ENCODE data around the gene OCIAD1.
A peak's percentile ranks its signal among the peaks of the same experiment; 100 is the strongest.
"Not testable (repeated sequence)": the region's sequence is repeated elsewhere in the genome, so short reads cannot be mapped to it uniquely, and the experiment has no call there.

The OCIAD1 gene

GRCh38 chr4:48844843-48845242 is 14.0 kb downstream of the OCIAD1 start:
- POLR2A ChIA-PET: no interaction called here

GRCh38 chr4:48848799-48849198 is 17.9 kb downstream of the OCIAD1 start:
- DNase-seq; H3K9me3 ChIP-seq (ENCODE audit: control extremely low read depth in 1 of 5, control insufficient read depth in 4 of 5, insufficient read depth in 2 of 5, low read depth in 1 of 5, low read length in 4 of 5); H3K27ac ChIP-seq (ENCODE audit: insufficient read depth in 1 of 2, low read depth in 1 of 2, low read length in 2 of 2, poor library complexity in 1 of 2, severe bottlenecking in 2 of 2); CTCF ChIA-PET; H3K27me3 ChIP-seq (replicated peaks in 2 of 5; ENCODE audit: control insufficient read depth in 4 of 5, insufficient read depth in 5 of 5, low read length in 4 of 5); POLR2A ChIA-PET; H3K4me1 ChIP-seq (ENCODE audit: control extremely low read depth in 1 of 4, control insufficient read depth in 4 of 4, insufficient read depth in 4 of 4, low read length in 3 of 4); H3K4me3 ChIP-seq (ENCODE audit: control insufficient read depth in 1 of 7, extremely low read depth in 1 of 7, insufficient read depth in 4 of 7, low read depth in 2 of 7, low read length in 6 of 7): not testable (repeated sequence)
- WGBS (ENCODE audit: insufficient coverage): no CpG with 5 or more reads among the region's 6 CpGs
- H3K36me3 ChIP-seq (ENCODE audit: control insufficient read depth in 4 of 4, insufficient read depth in 4 of 4, low read length in 3 of 4): peaks cover 17 to 71% (median 33%) of the 10 kb centered on the region in 4 experiments

More at GRCh38 chr4:48844843-48845242, 14.0 kb downstream of the OCIAD1 start:
- DNase-seq: no peak
- 89% methylated on average over 1 of the region's 2 CpGs for WGBS (ENCODE audit: insufficient coverage)
- Histone ChIP-seq H3K27ac (ENCODE audit: insufficient read depth in 1 of 2, low read depth in 1 of 2, low read length in 2 of 2, poor library complexity in 1 of 2, severe bottlenecking in 2 of 2) (no peak overlapping the region), H3K27me3 (replicated peaks in 2 of 5; ENCODE audit: control insufficient read depth in 4 of 5, insufficient read depth in 5 of 5, low read length in 4 of 5) (no peaks in the 10 kb centered on the region), H3K9me3 (ENCODE audit: control extremely low read depth in 1 of 5, control insufficient read depth in 4 of 5, insufficient read depth in 2 of 5, low read depth in 1 of 5, low read length in 4 of 5) (no peaks in the 10 kb centered on the region), H3K4me1 (ENCODE audit: control extremely low read depth in 1 of 4, control insufficient read depth in 4 of 4, insufficient read depth in 4 of 4, low read length in 3 of 4) (no peaks in the 10 kb centered on the region), H3K36me3 (ENCODE audit: control insufficient read depth in 4 of 4, insufficient read depth in 4 of 4, low read length in 3 of 4) (peaks cover 21 to 73% (median 42%) of the 10 kb centered on the region in 4 experiments), H3K4me3 (ENCODE audit: control insufficient read depth in 1 of 7, extremely low read depth in 1 of 7, insufficient read depth in 4 of 7, low read depth in 2 of 7, low read length in 6 of 7) (no peak overlapping the region)
- CTCF ChIA-PET: no interaction called here

- WGBS (ENCODE audit: insufficient coverage): no CpG with 5 or more reads among the region's 1 CpG
Measured at GRCh38 chr4:48851651-48852050, 20.8 kb downstream of the OCIAD1 start.

GRCh38 chr4:48853604-48854394 is 22.9 kb downstream of the OCIAD1 start:
- Histone ChIP-seq H3K36me3 (ENCODE audit: control insufficient read depth in 4 of 4, insufficient read depth in 4 of 4, low read length in 3 of 4) (peaks cover 10 to 46% (median 28%) of the 10 kb centered on the region in 4 experiments), H3K4me3 (ENCODE audit: control insufficient read depth in 1 of 7, extremely low read depth in 1 of 7, insufficient read depth in 4 of 7, low read depth in 2 of 7, low read length in 6 of 7) (no peak overlapping the region), H3K9me3 (ENCODE audit: control extremely low read depth in 1 of 5, control insufficient read depth in 4 of 5, insufficient read depth in 2 of 5, low read depth in 1 of 5, low read length in 4 of 5) (no peaks in the 10 kb centered on the region), H3K4me1 (ENCODE audit: control extremely low read depth in 1 of 4, control insufficient read depth in 4 of 4, insufficient read depth in 4 of 4, low read length in 3 of 4) (peaks cover 0 to 7% (median 0%) of the 10 kb centered on the region in 4 experiments), H3K27ac (ENCODE audit: insufficient read depth in 1 of 2, low read depth in 1 of 2, low read length in 2 of 2, poor library complexity in 1 of 2, severe bottlenecking in 2 of 2) (no peak overlapping the region), H3K27me3 (replicated peaks in 2 of 5; ENCODE audit: control insufficient read depth in 4 of 5, insufficient read depth in 5 of 5, low read length in 4 of 5) (no peaks in the 10 kb centered on the region)
- DNase-seq: peak; percentile 39 to 74 (median 57)
- ChIA-PET CTCF (no interaction called here), POLR2A (no interaction called here)
- WGBS (ENCODE audit: insufficient coverage): 100% methylated on average over 2 of the region's 4 CpGs

More at GRCh38 chr4:48851651-48852050, 20.8 kb downstream of the OCIAD1 start:
- CTCF ChIA-PET: no interaction called here
- Histone ChIP-seq H3K9me3 (ENCODE audit: control extremely low read depth in 1 of 5, control insufficient read depth in 4 of 5, insufficient read depth in 2 of 5, low read depth in 1 of 5, low read length in 4 of 5) (no peaks in the 10 kb centered on the region), H3K4me3 (ENCODE audit: control insufficient read depth in 1 of 7, extremely low read depth in 1 of 7, insufficient read depth in 4 of 7, low read depth in 2 of 7, low read length in 6 of 7) (no peak overlapping the region), H3K36me3 (ENCODE audit: control insufficient read depth in 4 of 4, insufficient read depth in 4 of 4, low read length in 3 of 4) (peaks cover 9 to 48% (median 24%) of the 10 kb centered on the region in 4 experiments), H3K27me3 (replicated peaks in 2 of 5; ENCODE audit: control insufficient read depth in 4 of 5, insufficient read depth in 5 of 5, low read length in 4 of 5) (no peaks in the 10 kb centered on the region), H3K27ac (ENCODE audit: insufficient read depth in 1 of 2, low read depth in 1 of 2, low read length in 2 of 2, poor library complexity in 1 of 2, severe bottlenecking in 2 of 2) (no peak overlapping the region), H3K4me1 (ENCODE audit: control extremely low read depth in 1 of 4, control insufficient read depth in 4 of 4, insufficient read depth in 4 of 4, low read length in 3 of 4) (peaks cover 0 to 7% (median 0%) of the 10 kb centered on the region in 4 experiments)
- DNase-seq: no peak
- POLR2A ChIA-PET: no interaction called here

GRCh38 chr4:48854395-48854683 is 23.5 kb downstream of the OCIAD1 start:
- no peaks in the 10 kb centered on the region for H3K27me3 ChIP-seq (replicated peaks in 2 of 5; ENCODE audit: control insufficient read depth in 4 of 5, insufficient read depth in 5 of 5, low read length in 4 of 5)
- no peak overlapping the region for H3K4me3 ChIP-seq (ENCODE audit: control insufficient read depth in 1 of 7, extremely low read depth in 1 of 7, insufficient read depth in 4 of 7, low read depth in 2 of 7, low read length in 6 of 7)
- POLR2A ChIA-PET: no interaction called here
- peaks cover 0 to 7% (median 0%) of the 10 kb centered on the region in 4 experiments for H3K4me1 ChIP-seq (ENCODE audit: control extremely low read depth in 1 of 4, control insufficient read depth in 4 of 4, insufficient read depth in 4 of 4, low read length in 3 of 4)
- H3K9me3 ChIP-seq (ENCODE audit: control extremely low read depth in 1 of 5, control insufficient read depth in 4 of 5, insufficient read depth in 2 of 5, low read depth in 1 of 5, low read length in 4 of 5): no peaks in the 10 kb centered on the region
- H3K36me3 ChIP-seq (ENCODE audit: control insufficient read depth in 4 of 4, insufficient read depth in 4 of 4, low read length in 3 of 4): peaks cover 10 to 45% (median 28%) of the 10 kb centered on the region in 4 experiments
- WGBS (ENCODE audit: insufficient coverage): no CpG with 5 or more reads among the region's 1 CpG
- no peak for DNase-seq
- CTCF ChIA-PET: no interaction called here
- no peak overlapping the region for H3K27ac ChIP-seq (ENCODE audit: insufficient read depth in 1 of 2, low read depth in 1 of 2, low read length in 2 of 2, poor library complexity in 1 of 2, severe bottlenecking in 2 of 2)

GRCh38 chr4:48854982-48855381 is 24.1 kb downstream of the OCIAD1 start:
- DNase-seq: no peak
- ChIA-PET POLR2A (no interaction called here), CTCF (no interaction called here)
- Histone ChIP-seq H3K9me3 (ENCODE audit: control extremely low read depth in 1 of 5, control insufficient read depth in 4 of 5, insufficient read depth in 2 of 5, low read depth in 1 of 5, low read length in 4 of 5) (no peaks in the 10 kb centered on the region), H3K4me3 (ENCODE audit: control insufficient read depth in 1 of 7, extremely low read depth in 1 of 7, insufficient read depth in 4 of 7, low read depth in 2 of 7, low read length in 6 of 7) (no peak overlapping the region), H3K27me3 (replicated peaks in 2 of 5; ENCODE audit: control insufficient read depth in 4 of 5, insufficient read depth in 5 of 5, low read length in 4 of 5) (no peaks in the 10 kb centered on the region), H3K4me1 (ENCODE audit: control extremely low read depth in 1 of 4, control insufficient read depth in 4 of 4, insufficient read depth in 4 of 4, low read length in 3 of 4) (peaks cover 0 to 7% (median 0%) of the 10 kb centered on the region in 4 experiments), H3K36me3 (ENCODE audit: control insufficient read depth in 4 of 4, insufficient read depth in 4 of 4, low read length in 3 of 4) (peaks cover 10 to 48% (median 26%) of the 10 kb centered on the region in 4 experiments), H3K27ac (ENCODE audit: insufficient read depth in 1 of 2, low read depth in 1 of 2, low read length in 2 of 2, poor library complexity in 1 of 2, severe bottlenecking in 2 of 2) (no peak overlapping the region)
- WGBS (ENCODE audit: insufficient coverage): 100% methylated on average over 1 of the region's 2 CpGs

- Histone ChIP-seq H3K9me3 (ENCODE audit: control extremely low read depth in 1 of 5, control insufficient read depth in 4 of 5, insufficient read depth in 2 of 5, low read depth in 1 of 5, low read length in 4 of 5) (no peaks in the 10 kb centered on the region), H3K27ac (ENCODE audit: insufficient read depth in 1 of 2, low read depth in 1 of 2, low read length in 2 of 2, poor library complexity in 1 of 2, severe bottlenecking in 2 of 2) (no peak overlapping the region), H3K4me1 (ENCODE audit: control extremely low read depth in 1 of 4, control insufficient read depth in 4 of 4, insufficient read depth in 4 of 4, low read length in 3 of 4) (peaks cover 0 to 7% (median 0%) of the 10 kb centered on the region in 4 experiments), H3K36me3 (ENCODE audit: control insufficient read depth in 4 of 4, insufficient read depth in 4 of 4, low read length in 3 of 4) (peaks cover 3 to 36% (median 22%) of the 10 kb centered on the region in 4 experiments), H3K27me3 (replicated peaks in 2 of 5; ENCODE audit: control insufficient read depth in 4 of 5, insufficient read depth in 5 of 5, low read length in 4 of 5) (no peaks in the 10 kb centered on the region), H3K4me3 (ENCODE audit: control insufficient read depth in 1 of 7, extremely low read depth in 1 of 7, insufficient read depth in 4 of 7, low read depth in 2 of 7, low read length in 6 of 7) (no peak overlapping the region)
- WGBS (ENCODE audit: insufficient coverage): 96% methylated on average over 4 of the region's 7 CpGs
- ChIA-PET POLR2A (no interaction called here), CTCF (interaction anchor here (1.1 to 1.7 kb wide), 2 partner anchors 14 to 116 kb away, joined by 3 to 5 read pairs; no protein-coding TSS in a partner anchor)
- peak in 2 of 3 donors; percentile 34 to 39 for DNase-seq
Measured at GRCh38 chr4:48858130-48858529, 27.2 kb downstream of the OCIAD1 start.
